Kidney (tissue), 14 donors: ENCODE data around the gene GMDS. TPM values are rescaled to one million over a fixed set of nuclear protein-coding genes. Genes with fewer than 3 reads are reported as not detected.

ENCODE experiments used
- DNase-seq, 5 donors: peaks; one replicate each; pipeline ENCODE4 v3.0.0-alpha.2; 2013 to 2020
- FAIRE-seq: peaks from 2 replicates; lab custom pipeline; 2012; peaks lifted over from hg19 to GRCh38; lab: Jason Lieb, UNC
- H3K27ac ChIP-seq, 2 donors: one replicate each; pipeline ENCODE4 v1.7.0; 2013; ENCODE audit warnings: low read depth in 2 of 2, low read length in 2 of 2, inconsistent platforms in 1 of 2
- H3K27me3 ChIP-seq: one replicate; pipeline ENCODE4 v1.7.1; 2013; ENCODE audit warnings: low read length, inconsistent platforms; ENCODE audit not compliant: control insufficient read depth, insufficient read depth
- H3K36me3 ChIP-seq, 3 donors: one replicate each; pipeline versions ENCODE4 v1.7.0 to v1.7.1; 2013; ENCODE audit warnings: low read length in 3 of 3, control low read depth in 1 of 3, inconsistent platforms in 1 of 3; ENCODE audit not compliant: insufficient read depth in 3 of 3, control insufficient read depth in 2 of 3
- H3K4me1 ChIP-seq, 3 donors: one replicate each; pipeline versions ENCODE4 v1.7.0 to v1.7.1; 2013; ENCODE audit warnings: low read length in 3 of 3, inconsistent platforms in 1 of 3, low read depth in 1 of 3; ENCODE audit not compliant: control insufficient read depth in 2 of 3, insufficient read depth in 2 of 3
- H3K4me3 ChIP-seq, 3 donors: one replicate each; pipeline versions ENCODE4 v1.7.0 to v1.8.1; 2013; ENCODE audit warnings: low read length in 3 of 3, control low read depth in 1 of 3, inconsistent platforms in 1 of 3
- H3K9ac ChIP-seq, 3 donors: one replicate each; pipeline versions ENCODE4 v1.7.0 to v1.7.1; 2013; ENCODE audit warnings: low read length in 3 of 3, control low read depth in 1 of 3, inconsistent platforms in 1 of 3
- H3K9me3 ChIP-seq, 3 donors: one replicate each; pipeline versions ENCODE4 v1.7.0 to v1.7.1; 2013; ENCODE audit warnings: low read length in 3 of 3, control low read depth in 1 of 3, inconsistent platforms in 1 of 3; ENCODE audit not compliant: control insufficient read depth in 2 of 3, insufficient read depth in 1 of 3
- intact Hi-C: fragments of 100-400 bp; cut with DNase I; formaldehyde crosslinking; loops from one replicate; pipeline ENCODE4 v1.11.1; 2022
- polyA plus RNA-seq: library from polyadenylated mRNA; stranded (reverse); fragments of 350-450 nt; fragmentation: Illumina TruSeq; extraction: RNeasy Lipid Tissue Mini Kit (QIAGEN cat#74804); gene quantifications from one replicate; pipeline ENCODE4 v1.2.3, GENCODE V29; 2014; ENCODE audit warnings: low read depth, low replicate concordance; ENCODE audit not compliant: insufficient read depth
- total RNA-seq: library from RNA; stranded (reverse); fragmentation: NEBNext Ultra II Directional; extraction: Animal tissue kit (Norgen Biotek cat#: 25700); gene quantifications from one replicate; pipeline ENCODE4 v1.2.1, GENCODE V29; 2021
- TF ChIP-seq, protein P1 (sequence below): IDR thresholded peaks from 3 replicates; pipeline ENCODE4 v1.5.1; 2012; ENCODE audit warnings: mild to moderate bottlenecking, moderate library complexity, borderline replicate concordance; ENCODE audit not compliant: insufficient read depth; ENCODE audit errors: extremely low read depth
- donor health status: control.
- donor health status: control.
- donor health status: control.
- donor health status: control.
- donor health status: control.
- donor health status: DM: yes; HTN: yes; CAD: no.
- donor health status: Normal renal cell carcinoma (clear cell type).

GMDS gene
- total and polyA plus RNA-seq, 2 donors from 2014 or later, result 49.6 to 63.7 TPM

GRCh38 chr6:1836690-1837089 is 408.7 kb downstream of the GMDS start:
- no peak for DNase-seq
- H3K4me1 ChIP-seq, result peaks cover 11 to 19% (median 16%) of the 10 kb centered on the region in 3 donors
- no peaks in the 10 kb centered on the region for H3K36me3 ChIP-seq
- no peak overlapping the region for H3K27ac ChIP-seq
- intact Hi-C loops, result no loop called here
- FAIRE-seq, result no peak
- H3K4me3 ChIP-seq, result no peak overlapping the region
- no peaks in the 10 kb centered on the region for H3K9me3 ChIP-seq
- no peaks in the 10 kb centered on the region for H3K27me3 ChIP-seq
- TF ChIP-seq, protein P1, sequence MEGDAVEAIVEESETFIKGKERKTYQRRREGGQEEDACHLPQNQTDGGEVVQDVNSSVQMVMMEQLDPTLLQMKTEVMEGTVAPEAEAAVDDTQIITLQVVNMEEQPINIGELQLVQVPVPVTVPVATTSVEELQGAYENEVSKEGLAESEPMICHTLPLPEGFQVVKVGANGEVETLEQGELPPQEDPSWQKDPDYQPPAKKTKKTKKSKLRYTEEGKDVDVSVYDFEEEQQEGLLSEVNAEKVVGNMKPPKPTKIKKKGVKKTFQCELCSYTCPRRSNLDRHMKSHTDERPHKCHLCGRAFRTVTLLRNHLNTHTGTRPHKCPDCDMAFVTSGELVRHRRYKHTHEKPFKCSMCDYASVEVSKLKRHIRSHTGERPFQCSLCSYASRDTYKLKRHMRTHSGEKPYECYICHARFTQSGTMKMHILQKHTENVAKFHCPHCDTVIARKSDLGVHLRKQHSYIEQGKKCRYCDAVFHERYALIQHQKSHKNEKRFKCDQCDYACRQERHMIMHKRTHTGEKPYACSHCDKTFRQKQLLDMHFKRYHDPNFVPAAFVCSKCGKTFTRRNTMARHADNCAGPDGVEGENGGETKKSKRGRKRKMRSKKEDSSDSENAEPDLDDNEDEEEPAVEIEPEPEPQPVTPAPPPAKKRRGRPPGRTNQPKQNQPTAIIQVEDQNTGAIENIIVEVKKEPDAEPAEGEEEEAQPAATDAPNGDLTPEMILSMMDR, result no peak
- H3K9ac ChIP-seq, result no peak overlapping the region

GRCh38 chr6:1834646-1835516 is 410.5 kb downstream of the GMDS start:
- no peak overlapping the region for H3K9ac ChIP-seq
- H3K4me1 ChIP-seq, result peaks cover 11 to 19% (median 16%) of the 10 kb centered on the region in 3 donors
- no peaks in the 10 kb centered on the region for H3K9me3 ChIP-seq
- DNase-seq (peak in 2 of 5 donors; percentile 70 to 75), FAIRE-seq (no peak)
- no peaks in the 10 kb centered on the region for H3K36me3 ChIP-seq
- intact Hi-C loops, result no loop called here
- no peaks in the 10 kb centered on the region for H3K27me3 ChIP-seq
- no peak overlapping the region for H3K4me3 ChIP-seq
- TF ChIP-seq, protein P1, result no peak
- no peak overlapping the region for H3K27ac ChIP-seq

DNA sequence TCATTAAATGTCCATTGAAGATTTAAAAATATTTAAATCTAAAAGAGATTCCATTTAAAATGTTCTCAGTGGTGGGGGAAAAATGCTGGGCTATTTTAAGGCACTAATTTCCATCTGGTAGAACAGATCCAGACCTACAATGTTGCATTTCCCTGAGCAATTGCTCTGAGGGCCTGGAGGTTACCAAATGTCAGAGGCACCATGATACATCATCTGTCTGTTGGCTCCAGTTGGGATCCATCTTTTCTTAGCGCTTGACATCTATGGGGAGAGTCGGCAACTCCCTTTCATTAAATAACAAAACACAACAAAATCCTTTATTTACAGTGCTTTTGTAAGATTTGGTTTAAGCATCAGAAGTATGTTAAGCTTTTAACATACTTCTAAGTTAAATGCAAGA is 411.2 kb downstream of the GMDS start:
- H3K36me3 ChIP-seq, result no peaks in the 10 kb centered on the region
- intact Hi-C loops, result no loop called here
- H3K4me1 ChIP-seq, result peaks cover 11 to 18% (median 16%) of the 10 kb centered on the region in 3 donors
- H3K4me3 ChIP-seq, result no peak overlapping the region
- no peak overlapping the region for H3K27ac ChIP-seq
- TF ChIP-seq, protein P1, result no peak
- no peaks in the 10 kb centered on the region for H3K27me3 ChIP-seq
- H3K9ac ChIP-seq, result no peak overlapping the region
- DNase-seq (peak in 3 of 5 donors; percentile 76 to 93 (median 90)), FAIRE-seq (no peak)
- H3K9me3 ChIP-seq, result no peaks in the 10 kb centered on the region
